Keratinocyte (primary cell): ENCODE measurements around the gene MTUS2.

Experiments
- EZH2 ChIP-seq: IDR thresholded peaks from one replicate; pipeline ENCODE4 v1.6.1; 2012; ENCODE audit warnings: inconsistent platforms, mild to moderate bottlenecking, low read length, moderate library complexity
- TF ChIP-seq, protein P1 (sequence below), 3 experiments: IDR thresholded peaks in 1 of 3; conservative IDR thresholded peaks in 1 of 3; optimal IDR thresholded peaks in 1 of 3; 2 replicates in 2 of 3; 3 replicates in 1 of 3; pipeline versions ENCODE3 to v1.5.1; 2011; ENCODE audit warnings: low read length in 3 of 3, mild to moderate bottlenecking in 3 of 3, moderate library complexity in 2 of 3, control low read depth in 1 of 3, inconsistent platforms in 1 of 3; ENCODE audit not compliant: insufficient read depth in 2 of 3; ENCODE audit errors: extremely low read depth in 1 of 3

DNA sequence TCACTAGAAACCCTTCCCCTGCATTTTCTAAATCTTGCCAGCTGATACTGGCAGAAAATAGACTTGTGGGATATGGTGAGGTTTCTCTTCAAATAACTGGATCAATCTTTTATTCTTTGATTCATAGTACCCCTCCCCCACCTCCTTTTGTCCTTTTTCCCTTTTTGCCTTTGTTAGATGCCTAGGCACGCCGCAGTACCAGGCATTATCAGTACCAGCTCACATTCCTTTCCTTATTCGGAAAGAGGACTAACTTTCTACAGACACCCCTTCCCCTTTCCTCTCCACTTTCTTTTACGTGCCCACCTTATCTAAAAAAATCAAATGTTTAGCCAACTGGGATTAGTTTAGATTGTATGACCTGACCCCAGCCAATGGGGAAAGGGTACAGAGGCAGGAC lies 226.4 kb downstream of the MTUS2 start:
- TF ChIP-seq, protein P1, sequence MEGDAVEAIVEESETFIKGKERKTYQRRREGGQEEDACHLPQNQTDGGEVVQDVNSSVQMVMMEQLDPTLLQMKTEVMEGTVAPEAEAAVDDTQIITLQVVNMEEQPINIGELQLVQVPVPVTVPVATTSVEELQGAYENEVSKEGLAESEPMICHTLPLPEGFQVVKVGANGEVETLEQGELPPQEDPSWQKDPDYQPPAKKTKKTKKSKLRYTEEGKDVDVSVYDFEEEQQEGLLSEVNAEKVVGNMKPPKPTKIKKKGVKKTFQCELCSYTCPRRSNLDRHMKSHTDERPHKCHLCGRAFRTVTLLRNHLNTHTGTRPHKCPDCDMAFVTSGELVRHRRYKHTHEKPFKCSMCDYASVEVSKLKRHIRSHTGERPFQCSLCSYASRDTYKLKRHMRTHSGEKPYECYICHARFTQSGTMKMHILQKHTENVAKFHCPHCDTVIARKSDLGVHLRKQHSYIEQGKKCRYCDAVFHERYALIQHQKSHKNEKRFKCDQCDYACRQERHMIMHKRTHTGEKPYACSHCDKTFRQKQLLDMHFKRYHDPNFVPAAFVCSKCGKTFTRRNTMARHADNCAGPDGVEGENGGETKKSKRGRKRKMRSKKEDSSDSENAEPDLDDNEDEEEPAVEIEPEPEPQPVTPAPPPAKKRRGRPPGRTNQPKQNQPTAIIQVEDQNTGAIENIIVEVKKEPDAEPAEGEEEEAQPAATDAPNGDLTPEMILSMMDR (optimal IDR thresholded peaks at IDR 0.05 in 1 of 3, IDR thresholded peaks at IDR 0.05 in 1 of 3, conservative IDR thresholded peaks at IDR 0.05 in 1 of 3; ENCODE audit: extremely low read depth in 1 of 3, insufficient read depth in 2 of 3, low read length in 3 of 3): no peak
- no peak for TF ChIP-seq EZH2
